ENCODE measurements around the gene ELOVL6. TPM values are rescaled to one million over a fixed set of nuclear protein-coding genes. Genes with fewer than 3 reads are reported as not detected.

Gene ELOVL6
- total and polyA plus RNA-seq, 9 of the 15 experiments (the other 6 are each of a cell fraction or from before 2014, with no cell fraction given) = 18.3 to 82.6 (median 46.0) TPM

DNA sequence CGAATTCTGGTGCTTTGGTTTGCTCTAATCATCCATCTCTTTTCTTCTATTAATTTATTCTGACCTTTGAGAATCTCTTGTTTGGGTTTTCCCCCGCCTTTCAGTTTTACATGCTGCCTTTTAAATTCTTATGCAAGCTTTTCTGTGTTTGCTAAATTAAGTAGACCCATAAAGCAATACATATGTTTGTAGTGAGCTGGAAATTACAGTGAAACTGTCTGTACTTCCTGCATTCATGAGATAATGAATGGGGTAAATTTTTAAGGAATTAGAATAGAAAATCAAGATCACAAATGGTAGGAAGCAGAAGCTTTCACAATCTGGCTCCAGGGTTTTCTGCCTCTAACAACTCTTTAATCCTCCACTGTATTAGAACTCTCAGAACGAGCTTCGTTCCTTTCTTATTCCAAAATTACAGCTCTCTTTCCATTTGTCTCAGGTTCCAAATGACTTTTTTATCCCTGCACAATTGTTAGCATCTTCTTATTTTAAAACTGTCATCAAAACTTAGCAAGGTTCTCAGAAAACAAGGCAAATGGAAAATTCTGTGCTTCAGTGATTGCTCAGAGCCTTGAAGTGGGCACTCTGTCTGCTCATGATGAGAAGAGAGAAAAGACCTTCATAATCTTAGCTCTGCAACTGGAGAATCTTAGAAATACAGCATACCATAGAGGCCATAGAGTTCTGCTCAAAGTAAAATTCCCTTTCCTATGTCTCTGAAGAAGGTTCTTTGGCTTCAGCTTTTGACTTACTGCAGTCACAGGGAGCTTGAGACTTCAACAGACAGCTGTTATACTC is 177.6 kb downstream of the ELOVL6 start:
- in situ Hi-C loops (cut with MboI) (no loop called here), intact Hi-C loops (cut with micrococcal nuclease) (no loop called here)
- no peak for TF ChIP-seq DNMT1 (IDR thresholded peaks at IDR 0.05)
- TF ChIP-seq KAT2B (IDR thresholded peaks at IDR 0.05; ENCODE audit: low read depth, low read length) = no peak
- no peak for TF ChIP-seq FOXA3 (CRISPR knock-in tag; conservative IDR thresholded peaks at IDR 0.05 in 1 of 2, IDR thresholded peaks at IDR 0.05 in 1 of 2)
- no TSS peak for BruUV-seq (replicated peaks)
- H3K9me3 ChIP-seq (replicated peaks; ENCODE audit: control insufficient read depth, insufficient read depth, low read depth, low read length) = no peaks in the 10 kb centered on the region
- H3K9me1 ChIP-seq (ENCODE audit: control insufficient read depth, insufficient read depth, low read length) = no peaks in the 10 kb centered on the region
- no peak overlapping the region for H3K27ac ChIP-seq (ENCODE audit: extremely low read depth, low read depth, low read length)
- WGBS (ENCODE audit: insufficient coverage, low coverage, missing lambda C conversion rate) = 1% methylated on average over 4 of the region's 4 CpGs
- no peak overlapping the region for H2AFZ ChIP-seq (ENCODE audit: low read depth, low read length)
- POLR2A ChIA-PET = interaction anchor here (1.8 to 2.0 kb wide), 2 partner anchors 12 to 14 kb away, joined by 4 to 5 read pairs; no protein-coding TSS in a partner anchor
- ATAC-seq (no peak; the same call in 2 of the 3 replicates), FAIRE-seq (no peak), DNase-seq (ENCODE audit: extremely low read depth in 1 of 4, low spot score in 3 of 4) (no peak)
- H3K4me3 ChIP-seq = no peak overlapping the region
- no peaks in the 10 kb centered on the region for H3K4me1 ChIP-seq (replicated peaks in 1 of 2; ENCODE audit: control insufficient read depth in 2 of 2, insufficient read depth in 2 of 2, low read length in 2 of 2)
- H3K4me2 ChIP-seq (ENCODE audit: insufficient read depth, low read length) = no peak overlapping the region
- H3K36me3 ChIP-seq (ENCODE audit: control insufficient read depth, insufficient read depth, low read length) = no peaks in the 10 kb centered on the region
- no peak overlapping the region for H3K9ac ChIP-seq (ENCODE audit: insufficient read depth in 1 of 2, low read depth in 2 of 2, low read length in 2 of 2)
- CTCF ChIA-PET (ENCODE audit: low intra/inter-chr PET ratio) = interaction anchor here (0.7 kb wide), 1 partner anchor 227 kb away, joined by 3 read pairs; no protein-coding TSS in a partner anchor
- H3K79me2 ChIP-seq (ENCODE audit: control insufficient read depth, insufficient read depth, low read length) = no peaks in the 10 kb centered on the region
- H4K20me1 ChIP-seq (replicated peaks; ENCODE audit: control insufficient read depth, insufficient read depth, low read length) = no peaks in the 10 kb centered on the region
- H3K27me3 ChIP-seq (ENCODE audit: control insufficient read depth in 2 of 2, insufficient read depth in 2 of 2, low read length in 2 of 2) = peaks cover 2 to 4% of the 10 kb centered on the region in 2 experiments; a peak in 1 of 5 replicates

DNA sequence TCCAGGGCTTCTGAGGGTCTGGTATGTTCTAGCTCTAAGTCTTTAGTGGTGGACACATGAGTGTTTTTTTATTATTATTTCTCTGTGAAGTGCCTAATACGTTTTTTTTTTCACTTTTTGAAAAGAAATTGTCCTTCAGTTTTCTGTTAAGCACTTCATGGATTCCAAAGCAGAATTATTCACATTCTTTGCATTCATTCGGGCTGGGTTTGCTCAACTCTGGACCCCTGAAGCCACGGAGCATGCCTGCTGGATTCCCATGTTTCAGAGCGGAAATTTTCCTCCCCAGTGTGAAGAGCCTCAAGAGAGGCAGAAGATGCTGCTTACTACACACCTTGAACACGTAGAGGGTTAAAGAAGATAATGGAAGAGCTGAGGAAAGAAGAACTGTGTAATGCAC is 178.3 kb downstream of the ELOVL6 start:
- Histone ChIP-seq H3K79me2 (ENCODE audit: control insufficient read depth, insufficient read depth, low read length) (no peaks in the 10 kb centered on the region), H3K9me3 (replicated peaks; ENCODE audit: control insufficient read depth, insufficient read depth, low read depth, low read length) (no peaks in the 10 kb centered on the region), H3K27ac (ENCODE audit: extremely low read depth, low read depth, low read length) (no peak overlapping the region), H2AFZ (ENCODE audit: low read depth, low read length) (no peak overlapping the region), H3K36me3 (ENCODE audit: control insufficient read depth, insufficient read depth, low read length) (no peaks in the 10 kb centered on the region), H3K4me2 (ENCODE audit: insufficient read depth, low read length) (no peak overlapping the region), H3K4me1 (replicated peaks in 1 of 2; ENCODE audit: control insufficient read depth in 2 of 2, insufficient read depth in 2 of 2, low read length in 2 of 2) (no peaks in the 10 kb centered on the region), H3K9ac (ENCODE audit: insufficient read depth in 1 of 2, low read depth in 2 of 2, low read length in 2 of 2) (no peak overlapping the region), H3K9me1 (ENCODE audit: control insufficient read depth, insufficient read depth, low read length) (no peaks in the 10 kb centered on the region), H4K20me1 (replicated peaks; ENCODE audit: control insufficient read depth, insufficient read depth, low read length) (no peaks in the 10 kb centered on the region), H3K27me3 (ENCODE audit: control insufficient read depth in 2 of 2, insufficient read depth in 2 of 2, low read length in 2 of 2) (peaks cover 2 to 4% of the 10 kb centered on the region in 2 experiments; a peak in 1 of 5 replicates), H3K4me3 (no peak overlapping the region)
- no peak for FAIRE-seq
- ATAC-seq = no peak
- no peak for DNase-seq (ENCODE audit: extremely low read depth in 1 of 4, low spot score in 3 of 4)
- ChIA-PET CTCF (ENCODE audit: low intra/inter-chr PET ratio) (interaction anchor here (0.7 kb wide), 1 partner anchor 227 kb away, joined by 3 read pairs; no protein-coding TSS in a partner anchor), POLR2A (interaction anchor here (1.3 to 2.0 kb wide), 3 partner anchors 11 to 13 kb away, joined by 3 to 5 read pairs (median 4); no protein-coding TSS in a partner anchor)
- intact Hi-C loops (cut with micrococcal nuclease) (no loop called here), in situ Hi-C loops (cut with MboI) (no loop called here)
- WGBS (ENCODE audit: insufficient coverage, low coverage, missing lambda C conversion rate) = 2% methylated on average over 5 of the region's 5 CpGs
- no TSS peak for BruUV-seq (replicated peaks)
- TF ChIP-seq CHD4 (IDR thresholded peaks at IDR 0.05; ENCODE audit: insufficient read depth, insufficient replicate concordance, low read depth, low read length, poor library complexity, severe bottlenecking) (no peak), GATAD2B (IDR thresholded peaks at IDR 0.05; ENCODE audit: borderline replicate concordance) (no peak), TEAD2 (tag; IDR thresholded peaks at IDR 0.05) (no peak), CBFA2T2 (conservative IDR thresholded peaks at IDR 0.05) (no peak), RUNX1 (IDR thresholded peaks at IDR 0.05; ENCODE audit: low read depth) (no peak), GABPB1 (CRISPR knock-in tag; IDR thresholded peaks at IDR 0.05) (no peak)
- TF ChIP-seq, protein P1, sequence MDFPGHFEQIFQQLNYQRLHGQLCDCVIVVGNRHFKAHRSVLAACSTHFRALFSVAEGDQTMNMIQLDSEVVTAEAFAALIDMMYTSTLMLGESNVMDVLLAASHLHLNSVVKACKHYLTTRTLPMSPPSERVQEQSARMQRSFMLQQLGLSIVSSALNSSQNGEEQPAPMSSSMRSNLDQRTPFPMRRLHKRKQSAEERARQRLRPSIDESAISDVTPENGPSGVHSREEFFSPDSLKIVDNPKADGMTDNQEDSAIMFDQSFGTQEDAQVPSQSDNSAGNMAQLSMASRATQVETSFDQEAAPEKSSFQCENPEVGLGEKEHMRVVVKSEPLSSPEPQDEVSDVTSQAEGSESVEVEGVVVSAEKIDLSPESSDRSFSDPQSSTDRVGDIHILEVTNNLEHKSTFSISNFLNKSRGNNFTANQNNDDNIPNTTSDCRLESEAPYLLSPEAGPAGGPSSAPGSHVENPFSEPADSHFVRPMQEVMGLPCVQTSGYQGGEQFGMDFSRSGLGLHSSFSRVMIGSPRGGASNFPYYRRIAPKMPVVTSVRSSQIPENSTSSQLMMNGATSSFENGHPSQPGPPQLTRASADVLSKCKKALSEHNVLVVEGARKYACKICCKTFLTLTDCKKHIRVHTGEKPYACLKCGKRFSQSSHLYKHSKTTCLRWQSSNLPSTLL (IDR thresholded peaks at IDR 0.05) = no peak
- TF ChIP-seq, protein P2, sequence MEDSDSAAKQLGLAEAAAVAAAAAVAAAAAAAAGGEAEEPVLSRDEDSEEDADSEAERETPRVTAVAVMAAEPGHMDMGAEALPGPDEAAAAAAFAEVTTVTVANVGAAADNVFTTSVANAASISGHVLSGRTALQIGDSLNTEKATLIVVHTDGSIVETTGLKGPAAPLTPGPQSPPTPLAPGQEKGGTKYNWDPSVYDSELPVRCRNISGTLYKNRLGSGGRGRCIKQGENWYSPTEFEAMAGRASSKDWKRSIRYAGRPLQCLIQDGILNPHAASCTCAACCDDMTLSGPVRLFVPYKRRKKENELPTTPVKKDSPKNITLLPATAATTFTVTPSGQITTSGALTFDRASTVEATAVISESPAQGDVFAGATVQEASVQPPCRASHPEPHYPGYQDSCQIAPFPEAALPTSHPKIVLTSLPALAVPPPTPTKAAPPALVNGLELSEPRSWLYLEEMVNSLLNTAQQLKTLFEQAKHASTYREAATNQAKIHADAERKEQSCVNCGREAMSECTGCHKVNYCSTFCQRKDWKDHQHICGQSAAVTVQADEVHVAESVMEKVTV (CRISPR knock-in tag; IDR thresholded peaks at IDR 0.05) = no peak
